BJ (cell line): ENCODE data around the gene TRMT11. TPM values are rescaled to one million over a fixed set of nuclear protein-coding genes. Genes with fewer than 3 reads are reported as not detected.

Experiments used
- CTCF ChIA-PET: fragments of 350-600 bp; formaldehyde crosslinking; extraction: SDS; loops from one replicate; lab custom pipeline; 2021; ENCODE audit warnings: antibody characterized with exemption, inconsistent platforms; lab: Yijun Ruan, JAX
- POLR2A ChIA-PET: fragments of 300-600 bp; sonication (Branson Sonifier 250); formaldehyde crosslinking; extraction: SDS; loops from one replicate; lab custom pipeline; 2021; ENCODE audit warnings: antibody characterized with exemption; lab: Charles Lee
- DNase-seq: peaks from one replicate; pipeline ENCODE4 v3.0.0-alpha.2; 2011; ENCODE audit warnings: low read depth
- H3K27me3 ChIP-seq: 2 replicates; pipeline ENCODE4 v1.6.0; 2011; ENCODE audit warnings: low read length; ENCODE audit not compliant: control insufficient read depth, insufficient read depth
- H3K36me3 ChIP-seq: 2 replicates; pipeline ENCODE4 v1.5.1; 2011; ENCODE audit warnings: low read length; ENCODE audit not compliant: control insufficient read depth, insufficient read depth
- H3K4me3 ChIP-seq: 2 replicates; pipeline ENCODE4 v1.5.1; 2011; ENCODE audit warnings: low read depth, mild to moderate bottlenecking, control low read depth, low read length
- CTCF ChIP-seq: IDR thresholded peaks from 2 replicates; pipeline ENCODE4 v1.5.1; 2011; ENCODE audit warnings: low read depth, mild to moderate bottlenecking, control low read depth, inconsistent platforms, low read length, moderate library complexity; ENCODE audit not compliant: insufficient read depth
- polyA plus RNA-seq: library from polyadenylated mRNA; depleted of rRNA; stranded (reverse); fragments of >200 nt; gene quantifications from 2 replicates; pipeline ENCODE4 v1.2.3, GENCODE V29; 2011

Gene TRMT11
- polyA plus RNA-seq, 1 experiment = 10.1 TPM

- no peaks in the 10 kb centered on the region for H3K27me3 ChIP-seq
- H3K4me3 ChIP-seq = no peak overlapping the region
- DNase-seq = peak; percentile 87
- POLR2A ChIA-PET = interaction anchor here (0.6 kb wide), 1 partner anchor 53 kb away, joined by 3 read pairs; no protein-coding TSS in a partner anchor
- H3K36me3 ChIP-seq = no peaks in the 10 kb centered on the region
- CTCF ChIA-PET = interaction anchor here (0.5 to 1.8 kb wide), 8 partner anchors 20 to 721 kb away, joined by 3 to 11 read pairs (median 3); no protein-coding TSS in a partner anchor
- peak; percentile 74 for TF ChIP-seq CTCF
Measured at GRCh38 chr6:126033696-126034095, 47.4 kb downstream of the TRMT11 start.

GRCh38 chr6:126034656-126035055 is 48.3 kb downstream of the TRMT11 start:
- Histone ChIP-seq H3K27me3 (no peaks in the 10 kb centered on the region), H3K4me3 (no peak overlapping the region), H3K36me3 (no peaks in the 10 kb centered on the region)
- TF ChIP-seq CTCF = no peak
- CTCF ChIA-PET = interaction anchor here (0.6 to 1.8 kb wide), 5 partner anchors 34 to 720 kb away, joined by 3 to 11 read pairs (median 5); no protein-coding TSS in a partner anchor
- DNase-seq = no peak
- POLR2A ChIA-PET = no interaction called here

GRCh38 chr6:126035764-126036163 is 49.4 kb downstream of the TRMT11 start:
- CTCF ChIA-PET = interaction anchor here (0.7 to 0.8 kb wide), 2 partner anchors 133 to 139 kb away, joined by 3 read pairs; no protein-coding TSS in a partner anchor
- POLR2A ChIA-PET = no interaction called here
- TF ChIP-seq CTCF = no peak
- H3K27me3 ChIP-seq = no peaks in the 10 kb centered on the region
- no peak overlapping the region for H3K4me3 ChIP-seq
- no peaks in the 10 kb centered on the region for H3K36me3 ChIP-seq
- DNase-seq = no peak

- CTCF ChIA-PET = interaction anchor here (1.5 kb wide), 1 partner anchor 128 kb away, joined by 4 read pairs; no protein-coding TSS in a partner anchor
- H3K27me3 ChIP-seq = no peaks in the 10 kb centered on the region
- H3K4me3 ChIP-seq = no peak overlapping the region
- POLR2A ChIA-PET = no interaction called here
- no peak for TF ChIP-seq CTCF
- no peaks in the 10 kb centered on the region for H3K36me3 ChIP-seq
- no peak for DNase-seq
Measured at GRCh38 chr6:126038234-126038633, 51.9 kb downstream of the TRMT11 start.

GRCh38 chr6:126039284-126039683 is 52.9 kb downstream of the TRMT11 start:
- ChIA-PET CTCF (interaction anchor here (0.8 to 1.5 kb wide), 2 partner anchors 127 to 248 kb away, joined by 3 to 4 read pairs; no protein-coding TSS in a partner anchor), POLR2A (no interaction called here)
- no peaks in the 10 kb centered on the region for H3K36me3 ChIP-seq
- no peak for DNase-seq
- TF ChIP-seq CTCF = no peak
- no peak overlapping the region for H3K4me3 ChIP-seq
- H3K27me3 ChIP-seq = no peaks in the 10 kb centered on the region
